PC-9 (cell line): ENCODE measurements around the gene ACADS.

Experiments used
- EZH2 ChIP-seq: fragments of 200-600 bp; sonication (generic); IDR thresholded peaks from 2 replicates; pipeline ENCODE4 v1.8.0; 2017; ENCODE audit warnings: antibody characterized with exemption, low read depth
- TF ChIP-seq, protein P1 (sequence below): fragments of 200-600 bp; sonication (generic); conservative IDR thresholded peaks from 2 replicates; pipeline ENCODE4 v1.6.1; 2017; ENCODE audit warnings: mixed run types, antibody characterized with exemption, mild to moderate bottlenecking, moderate library complexity

GRCh38 chr12:120755269-120755668 is 29.6 kb downstream of the ACADS start:
- TF ChIP-seq, protein P1, sequence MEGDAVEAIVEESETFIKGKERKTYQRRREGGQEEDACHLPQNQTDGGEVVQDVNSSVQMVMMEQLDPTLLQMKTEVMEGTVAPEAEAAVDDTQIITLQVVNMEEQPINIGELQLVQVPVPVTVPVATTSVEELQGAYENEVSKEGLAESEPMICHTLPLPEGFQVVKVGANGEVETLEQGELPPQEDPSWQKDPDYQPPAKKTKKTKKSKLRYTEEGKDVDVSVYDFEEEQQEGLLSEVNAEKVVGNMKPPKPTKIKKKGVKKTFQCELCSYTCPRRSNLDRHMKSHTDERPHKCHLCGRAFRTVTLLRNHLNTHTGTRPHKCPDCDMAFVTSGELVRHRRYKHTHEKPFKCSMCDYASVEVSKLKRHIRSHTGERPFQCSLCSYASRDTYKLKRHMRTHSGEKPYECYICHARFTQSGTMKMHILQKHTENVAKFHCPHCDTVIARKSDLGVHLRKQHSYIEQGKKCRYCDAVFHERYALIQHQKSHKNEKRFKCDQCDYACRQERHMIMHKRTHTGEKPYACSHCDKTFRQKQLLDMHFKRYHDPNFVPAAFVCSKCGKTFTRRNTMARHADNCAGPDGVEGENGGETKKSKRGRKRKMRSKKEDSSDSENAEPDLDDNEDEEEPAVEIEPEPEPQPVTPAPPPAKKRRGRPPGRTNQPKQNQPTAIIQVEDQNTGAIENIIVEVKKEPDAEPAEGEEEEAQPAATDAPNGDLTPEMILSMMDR = no peak
- TF ChIP-seq EZH2 = no peak
